Panc1 (cell line): ENCODE measurements around the gene ST8SIA3. TPM values are rescaled to one million over a fixed set of nuclear protein-coding genes. Genes with fewer than 3 reads are reported as not detected.

Source experiments
- ATAC-seq: fragments of 200-7000 bp; cut with Tn5 transposase; 2 replicates; pipeline ENCODE4 v1.9.1; 2020; ENCODE audit warnings: mild to moderate bottlenecking, moderate library complexity
- BruUV-seq: library from RNA; stranded (reverse); fragments of 400-500 nt; replicated peaks from 2 replicates; lab custom pipeline; 2021; lab: Mats Ljungman, UMichigan
- CTCF ChIA-PET: fragments of 300-600 bp; sonication (Branson Sonifier 250); formaldehyde crosslinking; loops from one replicate; lab custom pipeline; 2022; ENCODE audit warnings: antibody characterized with exemption; lab: Charles Lee
- POLR2A ChIA-PET: fragments of 300-600 bp; sonication (Branson Sonifier 250); formaldehyde crosslinking; loops from one replicate; lab custom pipeline; 2022; ENCODE audit warnings: antibody characterized with exemption; lab: Charles Lee
- DNase-seq: peaks from one replicate; pipeline ENCODE4 v3.0.0-alpha.2; 2010; ENCODE audit warnings: low read depth, low spot score
- H3K27ac ChIP-seq: 2 replicates; pipeline ENCODE4 v1.5.1; 2011; ENCODE audit warnings: mild to moderate bottlenecking, low read length, inconsistent platforms
- H3K27me3 ChIP-seq: fragments of 200-500 bp; sonication (Bioruptor generic); 2 replicates; pipeline ENCODE4 v1.6.0; 2014; ENCODE audit warnings: low read length, inconsistent platforms; ENCODE audit not compliant: control insufficient read depth, insufficient read depth
- H3K36me3 ChIP-seq: fragments of 200-500 bp; sonication (Bioruptor generic); 2 replicates; pipeline ENCODE4 v1.5.1; 2014; ENCODE audit warnings: inconsistent platforms, mild to moderate bottlenecking, low read length, moderate library complexity; ENCODE audit not compliant: control insufficient read depth, insufficient read depth
- H3K4me1 ChIP-seq: 2 replicates; pipeline ENCODE4 v1.5.1; 2011; ENCODE audit warnings: inconsistent platforms, mild to moderate bottlenecking, low read length, moderate library complexity; ENCODE audit not compliant: control insufficient read depth, insufficient read depth
- H3K4me3 ChIP-seq, 2 experiments: 2 replicates each; pipeline ENCODE4 v1.5.1; 2011 to 2012; ENCODE audit warnings: low read depth in 2 of 2, low read length in 2 of 2, mild to moderate bottlenecking in 2 of 2, inconsistent platforms in 1 of 2, moderate library complexity in 1 of 2
- H3K9me3 ChIP-seq: fragments of 200-500 bp; sonication (Bioruptor generic); 2 replicates; pipeline ENCODE4 v1.5.1; 2014; ENCODE audit warnings: low read depth, mild to moderate bottlenecking, inconsistent platforms, low read length, moderate library complexity; ENCODE audit not compliant: control insufficient read depth, insufficient read depth
- CTCF ChIP-seq: fragments of 450-650 bp; IDR thresholded peaks from 2 replicates; pipeline ENCODE4 v1.5.1; 2017; ENCODE audit warnings: mild to moderate bottlenecking
- POLR2AphosphoS5 ChIP-seq: IDR thresholded peaks from 2 replicates; pipeline ENCODE4 v1.6.1; 2012; ENCODE audit warnings: mild to moderate bottlenecking, low read depth, low read length, moderate library complexity
- REST ChIP-seq, 2 experiments: IDR thresholded peaks; 2 replicates each; pipeline ENCODE4 v1.6.1; 2011 to 2012; ENCODE audit warnings: low read depth in 2 of 2, control low read depth in 1 of 2, low read length in 1 of 2, mild to moderate bottlenecking in 1 of 2, moderate library complexity in 1 of 2; ENCODE audit not compliant: insufficient read depth in 1 of 2
- SIN3A ChIP-seq: IDR thresholded peaks from 2 replicates; pipeline ENCODE4 v1.6.1; 2012; ENCODE audit warnings: low read depth, mild to moderate bottlenecking, low read length, moderate library complexity, borderline replicate concordance; ENCODE audit not compliant: insufficient read depth
- TCF7L2 ChIP-seq: IDR thresholded peaks from 2 replicates; pipeline ENCODE4 v1.6.1; 2011; ENCODE audit warnings: mild to moderate bottlenecking, low read depth, low read length, inconsistent platforms
- in situ Hi-C: cut with HindIII; loops from 2 replicates; pipeline ENCODE4 v1.10.0; 2016; ENCODE audit warnings: low sequenced_read_pairs, low pct_unique_long_range_greater_than_20kb
- intact Hi-C: fragments of 100-400 bp; cut with micrococcal nuclease; formaldehyde crosslinking; loops from one replicate; pipeline ENCODE4 v1.10.0; 2022; ENCODE audit not compliant: unreplicated experiment
- total RNA-seq: library from RNA; stranded (reverse); gene quantifications from one replicate; pipeline ENCODE4 v1.2.1, GENCODE V29; 2021; ENCODE audit not compliant: unreplicated experiment

ST8SIA3 gene
- total RNA-seq, 1 experiment from 2014 or later = not detected

- no TSS peak for BruUV-seq
- POLR2A ChIA-PET = no interaction called here
These were observed 39.8 kb upstream of the ST8SIA3 start for GRCh38 chr18:57312346-57313144.

GRCh38 chr18:57320603-57321002 is 31.8 kb upstream of the ST8SIA3 start:
- TF ChIP-seq TCF7L2 (no peak), REST (IDR thresholded peaks at IDR 0.05; ENCODE audit: insufficient read depth in 1 of 2, low read depth in 2 of 2, low read length in 1 of 2) (no peak), SIN3A (no peak), POLR2AphosphoS5 (no peak), CTCF (no peak)
- no TSS peak for BruUV-seq
- H3K27me3 ChIP-seq = no peaks in the 10 kb centered on the region
- POLR2A ChIA-PET = no interaction called here
- in situ Hi-C loops = no loop called here
- no peaks in the 10 kb centered on the region for H3K4me1 ChIP-seq
- H3K4me3 ChIP-seq = no peak overlapping the region
- intact Hi-C loops = no loop called here
- no peak for DNase-seq
- CTCF ChIA-PET = no interaction called here
- no peak for ATAC-seq
- no peaks in the 10 kb centered on the region for H3K9me3 ChIP-seq
- no peaks in the 10 kb centered on the region for H3K36me3 ChIP-seq
- no peak overlapping the region for H3K27ac ChIP-seq

More at GRCh38 chr18:57312346-57313144, 39.8 kb upstream of the ST8SIA3 start:
- TF ChIP-seq SIN3A (no peak), REST (IDR thresholded peaks at IDR 0.05; ENCODE audit: insufficient read depth in 1 of 2, low read depth in 2 of 2, low read length in 1 of 2) (no peak), POLR2AphosphoS5 (no peak), CTCF (no peak), TCF7L2 (no peak)
- in situ Hi-C loops (no loop called here), intact Hi-C loops (no loop called here)
- no peaks in the 10 kb centered on the region for H3K36me3 ChIP-seq
- H3K4me3 ChIP-seq = no peak overlapping the region
- H3K27ac ChIP-seq = no peak overlapping the region
- no peaks in the 10 kb centered on the region for H3K9me3 ChIP-seq
- CTCF ChIA-PET = no interaction called here
- ATAC-seq (no peak), DNase-seq (no peak)
- H3K27me3 ChIP-seq = no peaks in the 10 kb centered on the region; the same call in 1 of the 2 replicates
- H3K4me1 ChIP-seq = no peaks in the 10 kb centered on the region
